ENCODE data around the gene LRTM2.

The LRTM2 gene

GRCh38 chr12:1872448-1872847, 52.1 kb downstream of the LRTM2 start:
- ATAC-seq, result no peak
- no peak for TF ChIP-seq ZC3H10 (CRISPR knock-in tag; IDR thresholded peaks at IDR 0.05)
- no peak for TF ChIP-seq OSR1 (CRISPR knock-in tag; IDR thresholded peaks at IDR 0.05)
- TF ChIP-seq, protein P1, sequence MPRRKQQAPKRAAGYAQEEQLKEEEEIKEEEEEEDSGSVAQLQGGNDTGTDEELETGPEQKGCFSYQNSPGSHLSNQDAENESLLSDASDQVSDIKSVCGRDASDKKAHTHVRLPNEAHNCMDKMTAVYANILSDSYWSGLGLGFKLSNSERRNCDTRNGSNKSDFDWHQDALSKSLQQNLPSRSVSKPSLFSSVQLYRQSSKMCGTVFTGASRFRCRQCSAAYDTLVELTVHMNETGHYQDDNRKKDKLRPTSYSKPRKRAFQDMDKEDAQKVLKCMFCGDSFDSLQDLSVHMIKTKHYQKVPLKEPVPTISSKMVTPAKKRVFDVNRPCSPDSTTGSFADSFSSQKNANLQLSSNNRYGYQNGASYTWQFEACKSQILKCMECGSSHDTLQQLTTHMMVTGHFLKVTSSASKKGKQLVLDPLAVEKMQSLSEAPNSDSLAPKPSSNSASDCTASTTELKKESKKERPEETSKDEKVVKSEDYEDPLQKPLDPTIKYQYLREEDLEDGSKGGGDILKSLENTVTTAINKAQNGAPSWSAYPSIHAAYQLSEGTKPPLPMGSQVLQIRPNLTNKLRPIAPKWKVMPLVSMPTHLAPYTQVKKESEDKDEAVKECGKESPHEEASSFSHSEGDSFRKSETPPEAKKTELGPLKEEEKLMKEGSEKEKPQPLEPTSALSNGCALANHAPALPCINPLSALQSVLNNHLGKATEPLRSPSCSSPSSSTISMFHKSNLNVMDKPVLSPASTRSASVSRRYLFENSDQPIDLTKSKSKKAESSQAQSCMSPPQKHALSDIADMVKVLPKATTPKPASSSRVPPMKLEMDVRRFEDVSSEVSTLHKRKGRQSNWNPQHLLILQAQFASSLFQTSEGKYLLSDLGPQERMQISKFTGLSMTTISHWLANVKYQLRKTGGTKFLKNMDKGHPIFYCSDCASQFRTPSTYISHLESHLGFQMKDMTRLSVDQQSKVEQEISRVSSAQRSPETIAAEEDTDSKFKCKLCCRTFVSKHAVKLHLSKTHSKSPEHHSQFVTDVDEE (CRISPR knock-in tag; IDR thresholded peaks at IDR 0.05), result no peak
- TF ChIP-seq TCF4 (CRISPR knock-in tag; IDR thresholded peaks at IDR 0.05; ENCODE audit: borderline replicate concordance), result no peak
- no peak for TF ChIP-seq BACH2 (CRISPR knock-in tag; IDR thresholded peaks at IDR 0.05; ENCODE audit: borderline replicate concordance)
- no peak for TF ChIP-seq ZNF8 (CRISPR knock-in tag; IDR thresholded peaks at IDR 0.05)
- TF ChIP-seq ZFP30 (CRISPR knock-in tag; IDR thresholded peaks at IDR 0.05), result no peak
- TF ChIP-seq, protein P2, sequence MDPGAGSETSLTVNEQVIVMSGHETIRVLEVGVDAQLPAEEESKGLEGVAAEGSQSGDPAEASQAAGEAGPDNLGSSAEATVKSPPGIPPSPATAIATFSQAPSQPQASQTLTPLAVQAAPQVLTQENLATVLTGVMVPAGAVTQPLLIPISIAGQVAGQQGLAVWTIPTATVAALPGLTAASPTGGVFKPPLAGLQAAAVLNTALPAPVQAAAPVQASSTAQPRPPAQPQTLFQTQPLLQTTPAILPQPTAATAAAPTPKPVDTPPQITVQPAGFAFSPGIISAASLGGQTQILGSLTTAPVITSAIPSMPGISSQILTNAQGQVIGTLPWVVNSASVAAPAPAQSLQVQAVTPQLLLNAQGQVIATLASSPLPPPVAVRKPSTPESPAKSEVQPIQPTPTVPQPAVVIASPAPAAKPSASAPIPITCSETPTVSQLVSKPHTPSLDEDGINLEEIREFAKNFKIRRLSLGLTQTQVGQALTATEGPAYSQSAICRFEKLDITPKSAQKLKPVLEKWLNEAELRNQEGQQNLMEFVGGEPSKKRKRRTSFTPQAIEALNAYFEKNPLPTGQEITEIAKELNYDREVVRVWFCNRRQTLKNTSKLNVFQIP (CRISPR knock-in tag; IDR thresholded peaks at IDR 0.05; ENCODE audit: borderline replicate concordance, low read depth), result no peak
- no peak for TF ChIP-seq ZNF565 (CRISPR knock-in tag; conservative IDR thresholded peaks at IDR 0.05; ENCODE audit: low read depth)
- TF ChIP-seq ZNF70 (CRISPR knock-in tag; IDR thresholded peaks at IDR 0.05), result no peak

DNA sequence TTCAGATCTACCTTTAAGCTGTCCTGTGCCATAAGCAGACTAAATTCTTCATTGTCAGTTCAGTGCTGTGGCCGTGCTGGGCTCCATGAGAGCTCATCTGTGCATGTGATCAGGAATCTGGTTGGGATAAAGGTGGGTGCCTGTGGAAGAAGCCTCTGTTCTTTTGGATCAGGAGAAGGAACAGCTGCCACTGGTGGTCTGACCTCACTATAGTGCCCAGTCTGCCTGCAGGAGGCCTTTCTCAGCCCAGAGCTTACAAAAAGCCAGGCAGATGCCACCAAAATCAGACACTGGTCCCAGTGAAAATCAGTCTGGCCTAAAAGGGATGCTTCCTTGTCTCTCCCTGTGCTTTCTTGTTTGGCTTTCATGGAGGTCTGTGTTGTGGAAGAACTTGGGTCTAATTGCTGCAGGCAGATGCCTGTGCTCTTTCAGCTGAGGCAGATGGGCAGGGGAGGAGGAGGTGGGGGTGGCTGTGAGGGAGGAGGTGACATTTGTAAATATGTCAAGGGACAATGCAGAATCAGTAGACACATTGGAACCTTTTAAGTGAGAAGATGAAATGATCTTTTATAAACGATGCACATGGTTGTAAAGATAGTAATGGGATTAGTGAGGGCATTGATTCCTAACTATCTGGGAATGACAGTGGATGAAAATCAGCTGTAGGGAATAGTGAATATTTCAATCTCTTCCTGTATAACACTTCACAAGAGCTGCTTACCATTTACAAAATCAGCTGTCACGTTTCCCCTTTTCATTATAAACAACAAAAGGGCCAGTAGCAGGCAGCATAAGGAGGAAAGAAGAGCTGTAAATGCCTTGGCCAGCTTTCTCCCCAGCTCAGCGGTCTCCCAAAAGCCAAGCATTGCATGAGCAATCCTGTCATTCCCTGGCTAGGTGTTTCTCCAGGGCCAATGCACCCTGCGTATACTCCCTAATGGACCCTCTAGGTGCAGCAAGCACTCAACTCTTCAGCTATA, 53.5 kb downstream of the LRTM2 start:
- TF ChIP-seq ZNF8 (CRISPR knock-in tag; IDR thresholded peaks at IDR 0.05) (no peak), ZNF70 (CRISPR knock-in tag; IDR thresholded peaks at IDR 0.05) (no peak), CSDC2 (CRISPR knock-in tag; IDR thresholded peaks at IDR 0.05) (no peak), ZFP30 (CRISPR knock-in tag; IDR thresholded peaks at IDR 0.05) (no peak), ISL1 (CRISPR knock-in tag; IDR thresholded peaks at IDR 0.05) (no peak), ESRRG (CRISPR knock-in tag; IDR thresholded peaks at IDR 0.05) (no peak), ZFP3 (CRISPR knock-in tag; IDR thresholded peaks at IDR 0.05) (no peak), BACH2 (CRISPR knock-in tag; IDR thresholded peaks at IDR 0.05; ENCODE audit: borderline replicate concordance) (no peak), TOX (CRISPR knock-in tag; IDR thresholded peaks at IDR 0.05; ENCODE audit: borderline replicate concordance) (no peak), TCF4 (CRISPR knock-in tag; IDR thresholded peaks at IDR 0.05; ENCODE audit: borderline replicate concordance) (no peak), SNAI2 (CRISPR knock-in tag; IDR thresholded peaks at IDR 0.05) (no peak), OSR1 (CRISPR knock-in tag; IDR thresholded peaks at IDR 0.05) (no peak), ZNF565 (CRISPR knock-in tag; conservative IDR thresholded peaks at IDR 0.05; ENCODE audit: low read depth) (no peak), PPARA (CRISPR knock-in tag; IDR thresholded peaks at IDR 0.05; ENCODE audit: borderline replicate concordance) (no peak), RARB (CRISPR knock-in tag; IDR thresholded peaks at IDR 0.05) (no peak)
- TF ChIP-seq, protein P3, sequence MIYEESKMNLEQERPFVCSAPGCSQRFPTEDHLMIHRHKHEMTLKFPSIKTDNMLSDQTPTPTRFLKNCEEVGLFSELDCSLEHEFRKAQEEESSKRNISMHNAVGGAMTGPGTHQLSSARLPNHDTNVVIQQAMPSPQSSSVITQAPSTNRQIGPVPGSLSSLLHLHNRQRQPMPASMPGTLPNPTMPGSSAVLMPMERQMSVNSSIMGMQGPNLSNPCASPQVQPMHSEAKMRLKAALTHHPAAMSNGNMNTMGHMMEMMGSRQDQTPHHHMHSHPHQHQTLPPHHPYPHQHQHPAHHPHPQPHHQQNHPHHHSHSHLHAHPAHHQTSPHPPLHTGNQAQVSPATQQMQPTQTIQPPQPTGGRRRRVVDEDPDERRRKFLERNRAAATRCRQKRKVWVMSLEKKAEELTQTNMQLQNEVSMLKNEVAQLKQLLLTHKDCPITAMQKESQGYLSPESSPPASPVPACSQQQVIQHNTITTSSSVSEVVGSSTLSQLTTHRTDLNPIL (CRISPR knock-in tag; IDR thresholded peaks at IDR 0.05; ENCODE audit: low read depth), result no peak
- TF ChIP-seq, protein P4, sequence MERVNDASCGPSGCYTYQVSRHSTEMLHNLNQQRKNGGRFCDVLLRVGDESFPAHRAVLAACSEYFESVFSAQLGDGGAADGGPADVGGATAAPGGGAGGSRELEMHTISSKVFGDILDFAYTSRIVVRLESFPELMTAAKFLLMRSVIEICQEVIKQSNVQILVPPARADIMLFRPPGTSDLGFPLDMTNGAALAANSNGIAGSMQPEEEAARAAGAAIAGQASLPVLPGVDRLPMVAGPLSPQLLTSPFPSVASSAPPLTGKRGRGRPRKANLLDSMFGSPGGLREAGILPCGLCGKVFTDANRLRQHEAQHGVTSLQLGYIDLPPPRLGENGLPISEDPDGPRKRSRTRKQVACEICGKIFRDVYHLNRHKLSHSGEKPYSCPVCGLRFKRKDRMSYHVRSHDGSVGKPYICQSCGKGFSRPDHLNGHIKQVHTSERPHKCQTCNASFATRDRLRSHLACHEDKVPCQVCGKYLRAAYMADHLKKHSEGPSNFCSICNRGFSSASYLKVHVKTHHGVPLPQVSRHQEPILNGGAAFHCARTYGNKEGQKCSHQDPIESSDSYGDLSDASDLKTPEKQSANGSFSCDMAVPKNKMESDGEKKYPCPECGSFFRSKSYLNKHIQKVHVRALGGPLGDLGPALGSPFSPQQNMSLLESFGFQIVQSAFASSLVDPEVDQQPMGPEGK (CRISPR knock-in tag; IDR thresholded peaks at IDR 0.05; ENCODE audit: borderline replicate concordance), result no peak
- TF ChIP-seq, protein P2 (CRISPR knock-in tag; IDR thresholded peaks at IDR 0.05; ENCODE audit: borderline replicate concordance, low read depth), result no peak
- TF ChIP-seq, protein P1 (CRISPR knock-in tag; IDR thresholded peaks at IDR 0.05), result no peak
- no peak for ATAC-seq

Data from SK-N-SH treated with all-trans-retinoic acid at 6 μM for 48 hours (cell line).